Activated T-cell treated with anti-CD3 and anti-CD28 coated beads for 4 hours (primary cell): ENCODE results near the gene MCTP1.

Source experiments
- DNase-seq: peaks from one replicate; pipeline ENCODE4 v3.0.0-alpha.2; 2020

Gene MCTP1

GRCh38 chr5:94746731-94747124, 538.2 kb downstream of the MCTP1 start:
- no peak for DNase-seq

- no peak for DNase-seq
Measured at GRCh38 chr5:94745786-94746730, 538.8 kb downstream of the MCTP1 start.

DNA sequence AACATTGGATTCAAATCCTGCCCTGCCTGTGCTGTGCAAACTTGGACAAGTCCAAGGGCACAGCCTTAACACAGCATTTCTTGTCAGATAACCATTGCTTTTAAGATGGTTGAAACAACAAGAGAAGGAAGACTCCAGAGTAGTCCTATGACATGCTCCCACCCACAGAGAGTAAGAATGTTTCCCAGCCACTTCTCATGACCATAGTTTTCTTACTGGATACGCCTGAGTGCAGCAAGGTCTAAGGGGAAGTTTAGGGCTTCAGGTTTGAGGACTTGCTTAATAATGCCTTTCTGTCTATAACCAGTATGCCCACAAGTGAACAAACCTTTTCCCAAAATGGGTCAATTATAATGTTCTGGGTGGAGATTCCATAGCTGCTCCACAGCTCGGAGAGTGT, 540.0 kb downstream of the MCTP1 start:
- DNase-seq = no peak

- DNase-seq = no peak
Measured at GRCh38 chr5:94742852-94743251, 542.0 kb downstream of the MCTP1 start.

DNA sequence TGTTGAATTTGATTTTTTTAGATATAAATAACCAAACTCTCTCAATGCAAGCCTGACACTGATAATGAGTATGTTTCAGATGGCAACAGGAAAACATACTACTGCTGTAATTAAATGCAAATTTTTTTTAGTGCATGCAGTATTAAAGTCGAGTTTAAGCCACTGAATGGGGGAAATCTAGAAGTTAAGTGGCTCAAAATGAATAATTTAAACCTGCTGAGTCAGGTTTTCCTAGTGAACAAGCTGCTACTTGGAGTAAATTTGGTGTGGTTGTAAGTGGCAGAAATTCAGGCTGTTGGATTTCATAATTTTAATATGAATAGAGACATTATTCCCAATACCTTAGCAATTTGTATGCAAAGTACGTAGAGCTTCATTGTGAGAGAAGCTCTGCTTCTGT, 544.6 kb downstream of the MCTP1 start:
- DNase-seq = no peak

DNA sequence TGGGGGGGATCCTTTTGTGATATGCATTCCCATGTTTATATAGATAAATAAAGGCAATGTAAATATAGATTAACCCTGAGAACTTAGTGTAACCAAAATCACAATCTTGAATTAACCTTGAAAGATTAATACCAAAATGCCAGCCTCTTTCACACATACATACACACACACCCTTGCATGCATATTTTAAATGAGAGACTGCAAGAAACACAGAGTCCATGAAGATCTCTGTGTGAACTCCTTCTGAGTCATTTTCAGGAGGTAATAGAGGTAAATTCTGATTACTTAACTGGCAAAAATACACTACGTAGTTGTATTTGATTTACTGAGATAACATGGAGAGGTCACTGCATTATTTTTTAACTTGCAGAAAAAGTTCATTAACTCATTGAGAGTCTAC, 548.4 kb downstream of the MCTP1 start:
- DNase-seq = no peak

GRCh38 chr5:94731471-94731870, 553.4 kb downstream of the MCTP1 start:
- no peak for DNase-seq

DNA sequence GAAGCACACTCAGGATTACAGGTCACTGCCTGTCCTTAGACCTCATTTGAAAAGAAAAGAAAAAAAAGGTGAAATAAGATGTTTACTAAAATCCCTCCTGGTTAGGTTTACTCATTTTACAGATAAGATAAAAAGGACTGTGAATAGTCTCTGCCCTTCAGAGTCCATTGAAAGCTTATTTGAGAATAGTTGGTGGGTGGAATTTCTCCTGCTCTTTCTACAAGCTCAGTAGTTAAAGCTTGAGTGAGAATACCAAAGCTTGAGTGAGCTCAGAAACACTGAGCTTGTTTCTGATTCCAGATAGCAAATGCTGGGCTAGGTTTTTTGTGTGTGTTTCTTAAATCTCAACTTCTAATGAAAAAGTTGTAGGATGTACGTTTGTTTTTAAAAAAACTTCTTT, 559.8 kb downstream of the MCTP1 start:
- no peak for DNase-seq

- no peak for DNase-seq
Measured at GRCh38 chr5:94715768-94716167, 569.1 kb downstream of the MCTP1 start.

DNA sequence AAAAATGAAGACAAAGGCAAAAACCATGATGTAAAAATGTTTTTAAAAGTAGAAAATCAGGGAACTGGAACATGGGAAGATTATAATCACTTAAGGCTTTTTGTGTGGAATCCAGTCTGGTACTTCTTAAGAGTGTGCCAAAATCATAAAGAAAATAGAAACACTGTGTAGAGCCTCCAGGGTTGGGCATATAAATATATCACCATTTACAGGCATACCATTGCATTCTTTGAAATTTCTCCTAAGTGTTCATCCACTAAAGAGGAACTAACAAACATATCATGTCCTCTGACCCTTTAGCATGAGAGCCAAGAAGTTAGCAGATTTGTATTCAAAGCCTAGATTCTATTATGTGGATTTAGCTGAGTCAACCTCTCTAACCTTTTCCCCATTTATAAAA, 573.1 kb downstream of the MCTP1 start:
- no peak for DNase-seq

DNA sequence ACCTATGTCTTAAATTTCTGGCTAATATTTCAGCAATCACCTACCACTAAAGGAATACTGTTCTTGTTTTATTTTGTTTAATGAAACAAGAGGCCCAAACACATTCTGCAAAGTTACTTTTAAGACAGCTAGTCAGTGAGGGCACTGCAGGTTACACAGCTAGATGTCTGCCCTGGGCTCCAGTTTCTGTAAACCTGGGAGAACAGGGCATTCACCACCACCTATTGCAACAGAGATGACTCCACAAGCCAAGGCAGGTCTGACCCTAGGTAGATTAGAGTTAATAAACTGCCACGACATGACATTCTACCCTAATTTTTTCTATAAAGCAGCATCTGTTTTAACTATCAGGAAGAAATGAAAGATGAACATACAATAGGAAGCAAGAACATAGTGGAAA, 575.6 kb downstream of the MCTP1 start:
- DNase-seq = no peak

- no peak for DNase-seq
Measured at GRCh38 chr5:94707359-94707758, 577.5 kb downstream of the MCTP1 start.

DNA sequence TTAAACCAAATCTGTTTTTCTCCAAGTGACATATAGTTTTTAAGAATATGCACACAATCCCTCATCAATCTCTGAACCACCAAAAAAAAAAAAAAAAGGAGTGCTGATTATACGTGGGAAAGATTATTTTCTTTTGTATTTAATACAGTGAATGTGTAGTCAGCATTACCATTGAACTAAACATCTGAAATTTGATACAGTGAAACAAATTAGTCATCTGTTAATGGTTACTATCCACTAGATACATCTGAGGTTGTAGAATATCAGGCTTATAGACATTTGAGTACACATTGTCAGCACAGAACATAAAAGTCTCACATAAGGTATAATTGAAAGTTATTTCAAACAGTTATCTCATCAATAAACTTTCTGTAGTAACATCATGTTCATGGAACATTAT, 579.5 kb downstream of the MCTP1 start:
- no peak for DNase-seq

DNA sequence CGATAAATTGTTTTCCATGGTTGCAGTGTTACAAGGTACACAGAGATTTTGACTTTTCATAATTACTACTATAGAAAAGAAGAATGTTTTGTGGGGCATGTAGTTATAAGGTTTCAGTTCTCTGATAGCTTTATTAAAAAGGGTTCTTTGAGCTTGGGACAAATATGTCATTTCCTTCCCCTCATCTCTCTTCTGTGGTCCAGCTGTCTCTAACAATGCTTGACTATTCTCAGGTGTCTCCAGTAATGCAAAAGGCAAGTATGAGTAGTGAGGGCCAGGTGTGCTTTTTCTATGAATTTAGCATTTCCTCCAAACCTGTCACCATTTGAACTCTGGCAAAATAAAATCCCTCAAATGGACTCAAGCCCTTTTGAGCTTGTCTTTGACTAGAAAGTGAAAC, 582.2 kb downstream of the MCTP1 start:
- no peak for DNase-seq

- DNase-seq = no peak
Measured at GRCh38 chr5:94700592-94700991, 584.3 kb downstream of the MCTP1 start.

DNA sequence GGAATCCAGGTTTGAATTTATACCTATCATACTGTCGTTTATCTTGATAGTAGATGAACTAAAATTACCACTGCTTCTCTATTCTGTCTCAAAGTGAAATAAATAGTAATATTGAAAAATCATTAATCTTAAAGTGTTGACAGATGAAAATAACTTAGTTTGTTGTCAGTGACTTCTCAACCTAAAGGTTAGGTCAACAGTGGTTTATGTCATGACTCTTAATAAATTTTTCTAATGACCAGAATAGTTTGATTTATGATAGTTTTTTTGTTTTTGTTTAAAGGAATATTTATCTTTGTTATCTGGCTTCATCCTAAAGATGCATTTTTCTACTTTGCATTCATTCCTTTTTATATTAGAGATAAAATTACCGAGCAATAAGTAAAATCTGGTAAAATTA, 585.3 kb downstream of the MCTP1 start:
- no peak for DNase-seq

GRCh38 chr5:94698197-94698596, 586.7 kb downstream of the MCTP1 start:
- DNase-seq = no peak

- DNase-seq = no peak
Measured at GRCh38 chr5:94694671-94695070, 590.2 kb downstream of the MCTP1 start.

GRCh38 chr5:94693845-94694370, 591.0 kb downstream of the MCTP1 start:
- DNase-seq = no peak

GRCh38 chr5:94693043-94693822, 591.7 kb downstream of the MCTP1 start:
- no peak for DNase-seq

DNA sequence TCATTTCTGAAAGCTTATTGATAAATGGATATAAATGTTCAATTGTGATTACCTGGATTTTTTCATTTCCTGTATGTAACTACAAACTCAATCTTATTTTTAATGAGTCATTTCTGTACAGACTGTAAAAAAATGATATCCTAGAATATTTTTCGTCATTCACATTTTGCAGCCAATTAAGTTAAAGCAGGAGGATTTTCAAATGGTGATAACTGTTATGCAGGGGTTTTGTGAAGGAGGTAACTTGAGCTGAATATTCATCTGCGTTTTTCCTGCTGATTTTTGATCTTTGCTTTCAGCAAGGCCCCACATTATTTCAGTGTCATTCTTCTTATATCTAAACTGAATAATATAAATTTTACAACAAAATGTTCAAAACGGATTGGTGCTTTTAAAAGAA, 592.3 kb downstream of the MCTP1 start:
- no peak for DNase-seq

DNA sequence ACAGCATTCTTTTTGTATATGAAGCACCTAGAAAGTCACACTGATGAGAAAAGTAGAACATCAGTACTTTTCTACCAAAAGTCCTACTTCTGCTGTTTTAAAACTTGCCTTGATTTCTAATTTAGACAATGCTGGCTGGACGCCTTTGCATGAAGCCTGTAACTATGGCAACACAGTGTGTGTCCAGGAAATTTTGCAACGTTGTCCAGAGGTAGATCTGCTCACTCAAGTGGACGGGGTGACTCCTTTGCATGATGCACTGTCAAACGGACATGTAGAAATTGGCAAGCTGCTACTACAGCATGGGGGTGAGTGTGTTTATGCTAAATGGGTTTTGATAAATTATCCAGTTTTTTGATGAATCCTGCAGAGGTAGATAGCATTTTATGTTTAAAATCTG, 592.9 kb downstream of the MCTP1 start:
- no peak for DNase-seq

- no peak for DNase-seq
Measured at GRCh38 chr5:94691291-94691690, 593.6 kb downstream of the MCTP1 start.

- DNase-seq = no peak
Measured at GRCh38 chr5:94690778-94691177, 594.1 kb downstream of the MCTP1 start.
